NB4 (cell line): ENCODE data around the gene PELI2.

Experiments
- DNase-seq: peaks from one replicate; pipeline ENCODE4 v3.0.0; 2010; ENCODE audit warnings: low read depth
- H3K4me3 ChIP-seq: one replicate; pipeline ENCODE4 v1.5.1; 2011; ENCODE audit warnings: mild to moderate bottlenecking, low read depth, low read length, moderate library complexity
- CTCF ChIP-seq: IDR thresholded peaks from one replicate; pipeline ENCODE4 v1.5.1; 2012; ENCODE audit warnings: low read depth, low read length
- MAX ChIP-seq: IDR thresholded peaks from 2 replicates; pipeline ENCODE4 v1.6.1; 2011; ENCODE audit warnings: low read depth, low read length
- MYC ChIP-seq: IDR thresholded peaks from 2 replicates; pipeline ENCODE4 v1.6.1; 2011; ENCODE audit warnings: low read depth, low read length
- POLR2A ChIP-seq: IDR thresholded peaks from 2 replicates; pipeline ENCODE4 v1.6.1; 2011; ENCODE audit warnings: mild to moderate bottlenecking; ENCODE audit not compliant: insufficient read length; ENCODE audit errors: extremely low read depth

Gene PELI2

GRCh38 chr14:56270921-56271320, 152.7 kb downstream of the PELI2 start:
- no peak for TF ChIP-seq MAX
- no peak for TF ChIP-seq POLR2A
- no peak for TF ChIP-seq CTCF
- TF ChIP-seq MYC: no peak
- DNase-seq: no peak
- H3K4me3 ChIP-seq: no peak overlapping the region

GRCh38 chr14:56271970-56272369, 153.8 kb downstream of the PELI2 start:
- H3K4me3 ChIP-seq: no peak overlapping the region
- TF ChIP-seq MAX (no peak), CTCF (no peak), MYC (no peak), POLR2A (no peak)
- DNase-seq: no peak

- no peak for TF ChIP-seq MAX
- no peak for TF ChIP-seq CTCF
- no peak for TF ChIP-seq MYC
- no peak overlapping the region for H3K4me3 ChIP-seq
- DNase-seq: no peak
These were observed 154.9 kb downstream of the PELI2 start for GRCh38 chr14:56273155-56273554.

GRCh38 chr14:56273951-56274350, 155.7 kb downstream of the PELI2 start:
- DNase-seq: no peak

GRCh38 chr14:56274556-56274955, 156.3 kb downstream of the PELI2 start:
- no peak for DNase-seq
- H3K4me3 ChIP-seq: no peak overlapping the region
- no peak for TF ChIP-seq MAX
- no peak for TF ChIP-seq POLR2A
- TF ChIP-seq CTCF: no peak
- no peak for TF ChIP-seq MYC

More at GRCh38 chr14:56273951-56274350, 155.7 kb downstream of the PELI2 start:
- no peak overlapping the region for H3K4me3 ChIP-seq
- TF ChIP-seq POLR2A (no peak), MYC (no peak)

DNA sequence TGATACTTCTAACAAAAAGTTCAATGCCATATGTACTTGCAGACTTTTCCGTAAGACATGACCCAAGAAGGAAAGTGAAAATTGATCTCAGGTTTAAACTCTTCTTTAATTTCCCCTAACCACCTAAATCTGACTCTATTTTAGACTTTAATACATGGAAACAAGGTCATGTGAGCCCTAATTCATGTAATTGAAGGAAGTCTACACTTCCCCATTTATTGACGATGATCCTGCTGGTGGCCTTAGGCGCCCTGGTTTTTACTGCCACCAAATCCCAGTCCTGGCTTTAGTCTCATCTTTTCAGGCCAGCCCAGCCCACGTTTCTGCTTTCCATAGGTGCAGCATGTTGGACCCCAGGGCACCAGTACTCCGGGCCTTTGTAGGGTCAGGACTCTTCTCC, 157.9 kb downstream of the PELI2 start:
- H3K4me3 ChIP-seq: no peak overlapping the region
- TF ChIP-seq MYC (no peak), MAX (no peak), POLR2A (no peak), CTCF (no peak)
- DNase-seq: no peak
